HG03135 (cell line): Measurements from ENCODE around the gene WAS.
"Not testable (repeated sequence)": the region's sequence is repeated elsewhere in the genome, so short reads cannot be mapped to it uniquely, and the experiment has no call there.

Experiments used
- ATAC-seq: cut with Tn5 transposase; IDR thresholded peaks from one replicate; pipeline ENCODE4 v1.9.1; 2021; ENCODE audit warnings: mild to moderate bottlenecking, moderate library complexity; ENCODE audit not compliant: unreplicated experiment

WAS gene

GRCh38 chrX:48684134-48684533, 535 bp downstream of the WAS start:
- ATAC-seq, result no peak

GRCh38 chrX:48685416-48685815, 1.8 kb downstream of the WAS start:
- ATAC-seq, result no peak

GRCh38 chrX:48688531-48689150, 5.0 kb downstream of the WAS start:
- no peak for ATAC-seq

- ATAC-seq, result no peak
Measured at GRCh38 chrX:48689208-48689920, 5.8 kb downstream of the WAS start.

GRCh38 chrX:48691746-48692145, 8.1 kb downstream of the WAS start:
- not testable (repeated sequence) for ATAC-seq

- no peak for ATAC-seq
Measured at GRCh38 chrX:48694776-48695533, 11.4 kb downstream of the WAS start.

- ATAC-seq, result no peak
Measured at GRCh38 chrX:48695534-48695896, 11.9 kb downstream of the WAS start.

GRCh38 chrX:48695925-48696300, 12.3 kb downstream of the WAS start:
- peak; percentile 14 for ATAC-seq

- ATAC-seq, result peak; percentile 87
Measured at GRCh38 chrX:48696301-48696908, 12.8 kb downstream of the WAS start, which contains the start of gene SUV39H1. TSS of gene SUV39H1 (plus strand) at chrX:48696734. CDS start at chrX:48696785, 51 bp downstream.

GRCh38 chrX:48696909-48697727, 13.5 kb downstream of the WAS start:
- peak; percentile 18 for ATAC-seq

GRCh38 chrX:48698306-48698705, 14.7 kb downstream of the WAS start:
- no peak for ATAC-seq

GRCh38 chrX:48700246-48700645, 16.6 kb downstream of the WAS start:
- ATAC-seq, result no peak

- no peak for ATAC-seq
Measured at GRCh38 chrX:48700951-48701653, 17.5 kb downstream of the WAS start.

- ATAC-seq, result no peak
Measured at GRCh38 chrX:48702032-48702431, 18.4 kb downstream of the WAS start.

- no peak for ATAC-seq
Measured at GRCh38 chrX:48702716-48703115, 19.1 kb downstream of the WAS start.

GRCh38 chrX:48703228-48703627, 19.6 kb downstream of the WAS start:
- ATAC-seq, result no peak

- ATAC-seq, result no peak
Measured at GRCh38 chrX:48703642-48704481, 20.3 kb downstream of the WAS start.

GRCh38 chrX:48705871-48706270, 22.3 kb downstream of the WAS start:
- no peak for ATAC-seq

- ATAC-seq, result no peak
Measured at GRCh38 chrX:48709522-48710112, 26.0 kb downstream of the WAS start.
